Measurements from ENCODE around the gene OLFML3. TPM values are rescaled to one million over a fixed set of nuclear protein-coding genes. Genes with fewer than 3 reads are reported as not detected.

The OLFML3 gene
- total and polyA plus RNA-seq, 2 donors (not counting 3 experiments of a cell fraction or from before 2014, with no cell fraction given) = 3.4 to 3.9 TPM

- Histone ChIP-seq H3K4me1 (ENCODE audit: control insufficient read depth, extremely low read depth, insufficient read depth, low read length) (peaks cover 16% of the 10 kb centered on the region), H2AFZ (ENCODE audit: low read depth, low read length) (no peak overlapping the region), H3K4me3 (replicated peaks in 1 of 3; ENCODE audit: insufficient read depth in 1 of 3, low read depth in 1 of 3, low read length in 3 of 3) (no peak overlapping the region), H3K9me3 (replicated peaks; ENCODE audit: control insufficient read depth, insufficient read depth, low read length) (no peaks in the 10 kb centered on the region), H3K4me2 (ENCODE audit: insufficient read depth, low read length) (peak overlapping the region; percentile 14), H3K9ac (replicated peaks; ENCODE audit: extremely low read depth, insufficient read depth, low read length) (no peak overlapping the region), H3K9me1 (replicated peaks; ENCODE audit: control insufficient read depth, extremely low read depth, insufficient read depth, low read length) (no peaks in the 10 kb centered on the region), H3K36me3 (ENCODE audit: control insufficient read depth in 2 of 2, extremely low read depth in 1 of 2, insufficient read depth in 2 of 2, low read length in 2 of 2) (no peaks in the 10 kb centered on the region), H3K27me3 (ENCODE audit: control insufficient read depth in 2 of 2, insufficient read depth in 2 of 2, low read length in 2 of 2) (no peaks in the 10 kb centered on the region), H3K79me2 (ENCODE audit: control insufficient read depth, insufficient read depth, low read length) (no peaks in the 10 kb centered on the region), H4K20me1 (replicated peaks; ENCODE audit: control insufficient read depth, extremely low read depth, insufficient read depth, low read length) (no peaks in the 10 kb centered on the region), H3K27ac (ENCODE audit: insufficient read depth, low read depth, low read length) (no peak overlapping the region)
- FAIRE-seq (peak; percentile 96), DNase-seq (ENCODE audit: low read depth, low spot score) (peak; percentile 74)
- ChIA-PET CTCF (interaction anchor here (1.0 to 2.6 kb wide), 7 partner anchors 8 to 443 kb away, joined by 3 to 17 read pairs (median 5); no protein-coding TSS in a partner anchor), POLR2A (no interaction called here)
- BruUV-seq (replicated peaks) = no TSS peak
- dilution Hi-C loops (cut with MboI; ENCODE audit: extremely low pct_ligation_motif_present, low sequenced_read_pairs) (no loop called here), intact Hi-C loops (cut with micrococcal nuclease) (no loop called here)
- TF ChIP-seq GATA2 (IDR thresholded peaks at IDR 0.05; ENCODE audit: insufficient read depth, insufficient read length, low read depth, low read length) (no peak), FOS (IDR thresholded peaks at IDR 0.05; ENCODE audit: borderline replicate concordance, insufficient read depth, low read length) (no peak), MAX (IDR thresholded peaks at IDR 0.05; ENCODE audit: insufficient read depth, insufficient read length) (no peak), JUN (IDR thresholded peaks at IDR 0.05; ENCODE audit: borderline replicate concordance, insufficient read depth, insufficient read length, low read depth) (no peak)
Measured at GRCh38 chr1:113984710-113985109, 5.4 kb downstream of the OLFML3 start.

GRCh38 chr1:113986802-113987201 lies 7.5 kb downstream of the OLFML3 start:
- Histone ChIP-seq H4K20me1 (replicated peaks; ENCODE audit: control insufficient read depth, extremely low read depth, insufficient read depth, low read length) (no peaks in the 10 kb centered on the region), H3K36me3 (ENCODE audit: control insufficient read depth in 2 of 2, extremely low read depth in 1 of 2, insufficient read depth in 2 of 2, low read length in 2 of 2) (no peaks in the 10 kb centered on the region), H3K27me3 (ENCODE audit: control insufficient read depth in 2 of 2, insufficient read depth in 2 of 2, low read length in 2 of 2) (peaks cover 0 to 2% of the 10 kb centered on the region in 2 experiments), H3K27ac (ENCODE audit: insufficient read depth, low read depth, low read length) (no peak overlapping the region), H3K4me2 (ENCODE audit: insufficient read depth, low read length) (no peak overlapping the region), H3K4me3 (replicated peaks in 1 of 3; ENCODE audit: insufficient read depth in 1 of 3, low read depth in 1 of 3, low read length in 3 of 3) (no peak overlapping the region), H3K9me1 (replicated peaks; ENCODE audit: control insufficient read depth, extremely low read depth, insufficient read depth, low read length) (no peaks in the 10 kb centered on the region), H3K4me1 (ENCODE audit: control insufficient read depth, extremely low read depth, insufficient read depth, low read length) (peaks cover 16% of the 10 kb centered on the region), H3K9ac (replicated peaks; ENCODE audit: extremely low read depth, insufficient read depth, low read length) (no peak overlapping the region), H2AFZ (ENCODE audit: low read depth, low read length) (no peak overlapping the region), H3K9me3 (replicated peaks; ENCODE audit: control insufficient read depth, insufficient read depth, low read length) (no peaks in the 10 kb centered on the region), H3K79me2 (ENCODE audit: control insufficient read depth, insufficient read depth, low read length) (no peaks in the 10 kb centered on the region)
- DNase-seq (ENCODE audit: low read depth, low spot score) (no peak), FAIRE-seq (no peak)
- dilution Hi-C loops (cut with MboI; ENCODE audit: extremely low pct_ligation_motif_present, low sequenced_read_pairs) (no loop called here), intact Hi-C loops (cut with micrococcal nuclease) (no loop called here)
- ChIA-PET CTCF (no interaction called here), POLR2A (no interaction called here)
- no peak for TF ChIP-seq EZH2 (IDR thresholded peaks at IDR 0.05; ENCODE audit: borderline replicate concordance, low read depth, low read length, severe bottlenecking)
- no peak for TF ChIP-seq POLR2A (IDR thresholded peaks at IDR 0.05; ENCODE audit: low read depth, low read length)
- TF ChIP-seq GATA2 (IDR thresholded peaks at IDR 0.05; ENCODE audit: insufficient read depth, insufficient read length, low read depth, low read length) = no peak
- TF ChIP-seq CTCF (IDR thresholded peaks at IDR 0.05; ENCODE audit: extremely low read depth in 1 of 2, insufficient read depth in 1 of 2, low read depth in 1 of 2, low read length in 2 of 2) = no peak
- TF ChIP-seq POLR2AphosphoS5 (IDR thresholded peaks at IDR 0.05; ENCODE audit: insufficient read depth, low read depth, low read length) = no peak
- TF ChIP-seq MYC (IDR thresholded peaks at IDR 0.05; ENCODE audit: low read depth, low read length) = no peak
- no peak for TF ChIP-seq MAX (IDR thresholded peaks at IDR 0.05; ENCODE audit: insufficient read depth, insufficient read length)
- no peak for TF ChIP-seq FOS (IDR thresholded peaks at IDR 0.05; ENCODE audit: borderline replicate concordance, insufficient read depth, low read length)
- TF ChIP-seq JUN (IDR thresholded peaks at IDR 0.05; ENCODE audit: borderline replicate concordance, insufficient read depth, insufficient read length, low read depth) = no peak
- BruUV-seq (replicated peaks) = no TSS peak
